SKM-1 (cell line): ENCODE results near the gene MUC5B.
"Not testable (repeated sequence)": the region's sequence is repeated elsewhere in the genome, so short reads cannot be mapped to it uniquely, and the experiment has no call there.

Experiments
- DNase-seq: peaks from one replicate; lab custom pipeline; 2025; ENCODE audit not compliant: unreplicated experiment; lab: John Stamatoyannopoulos, UW

MUC5B gene

GRCh38 chr11:1188451-1189130, 34.3 kb upstream of the MUC5B start:
- not testable (repeated sequence) for DNase-seq

GRCh38 chr11:1189816-1190215, 33.0 kb upstream of the MUC5B start:
- DNase-seq: not testable (repeated sequence)

- DNase-seq: not testable (repeated sequence)
Measured at GRCh38 chr11:1191786-1192470, 30.9 kb upstream of the MUC5B start.

GRCh38 chr11:1192741-1193325, 30.0 kb upstream of the MUC5B start:
- DNase-seq: no peak

- no peak for DNase-seq
Measured at GRCh38 chr11:1193326-1194230, 29.3 kb upstream of the MUC5B start.

GRCh38 chr11:1194231-1194976, 28.5 kb upstream of the MUC5B start:
- DNase-seq: no peak

GRCh38 chr11:1194977-1195681, 27.7 kb upstream of the MUC5B start:
- DNase-seq: no peak

GRCh38 chr11:1195682-1196515, 27.0 kb upstream of the MUC5B start:
- no peak for DNase-seq

GRCh38 chr11:1196516-1197391, 26.1 kb upstream of the MUC5B start:
- DNase-seq: no peak

- DNase-seq: no peak
Measured at GRCh38 chr11:1197431-1197885, 25.4 kb upstream of the MUC5B start.

GRCh38 chr11:1197886-1198560, 24.8 kb upstream of the MUC5B start:
- DNase-seq: no peak

- no peak for DNase-seq
Measured at GRCh38 chr11:1198561-1199240, 24.2 kb upstream of the MUC5B start.

- DNase-seq: no peak
Measured at GRCh38 chr11:1199241-1199750, 23.6 kb upstream of the MUC5B start.

- no peak for DNase-seq
Measured at GRCh38 chr11:1199751-1200610, 22.9 kb upstream of the MUC5B start.

GRCh38 chr11:1200611-1201191, 22.2 kb upstream of the MUC5B start:
- no peak for DNase-seq
